ENCODE results near the gene NR3C2.

Gene NR3C2

DNA sequence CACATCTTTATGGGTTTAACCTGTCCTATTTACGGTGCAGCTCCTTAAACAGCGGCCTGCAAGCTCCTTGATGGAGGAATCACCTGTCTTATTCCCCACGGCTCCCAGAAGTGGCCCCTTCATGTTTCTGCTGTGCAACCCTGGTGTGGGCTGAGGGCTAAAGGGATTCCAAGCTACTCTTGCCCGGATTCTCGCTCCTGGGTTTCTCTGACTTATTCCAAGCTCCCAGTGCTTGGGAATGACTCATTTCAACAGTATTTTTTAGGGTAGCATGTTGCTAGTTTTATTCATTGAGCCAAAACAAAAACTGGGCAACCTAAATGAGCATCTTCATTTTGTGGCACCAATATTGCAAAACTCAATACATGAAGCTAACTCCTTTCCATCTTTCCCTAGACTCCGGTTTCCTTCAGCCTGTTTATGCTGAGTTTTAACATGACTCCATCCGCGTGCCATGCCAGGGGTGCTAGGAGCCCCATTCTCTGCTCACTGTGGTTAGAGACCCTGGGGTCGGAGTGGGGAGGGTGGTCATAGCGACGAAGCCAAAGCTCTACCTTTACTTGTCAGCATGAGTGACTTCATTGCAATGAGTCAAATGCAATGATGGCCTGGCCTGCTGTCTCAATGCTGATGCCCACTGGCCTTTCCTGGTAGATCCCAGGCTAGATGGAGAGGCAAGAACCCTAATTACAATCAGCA, 349.7 kb downstream of the NR3C2 start:
- Histone ChIP-seq H3K36me3 (ENCODE audit: low read length) (no peaks in the 10 kb centered on the region), H3K9me3 (ENCODE audit: insufficient read depth, low read length) (no peaks in the 10 kb centered on the region), H3F3A (ENCODE audit: insufficient read depth) (no peaks in the 10 kb centered on the region), H2AFZ (ENCODE audit: low read depth, low read length, severe bottlenecking) (no peak overlapping the region), H3K4me2 (ENCODE audit: low read depth, low read length, poor library complexity, severe bottlenecking) (no peak overlapping the region), H3K9me2 (replicated peaks; ENCODE audit: insufficient read depth, low read length) (no peaks in the 10 kb centered on the region), H3K4me3 (ENCODE audit: insufficient read depth, low read length, poor library complexity, severe bottlenecking) (no peak overlapping the region), H4K20me1 (ENCODE audit: low read depth, low read length) (no peaks in the 10 kb centered on the region), H3K79me2 (ENCODE audit: insufficient read depth, low read length) (no peaks in the 10 kb centered on the region), H3K9ac (ENCODE audit: low read length) (no peak overlapping the region), H3K27ac (ENCODE audit: low read depth, low read length) (no peak overlapping the region), H3K27me3 (ENCODE audit: low read length) (no peaks in the 10 kb centered on the region)
- TF ChIP-seq EZH2phosphoT487 (conservative IDR thresholded peaks at IDR 0.05; ENCODE audit: low read length) (no peak), CTCF (IDR thresholded peaks at IDR 0.05; ENCODE audit: insufficient read depth, low read length, poor library complexity, severe bottlenecking) (no peak)

GRCh38 chr4:148091896-148092295, 350.3 kb downstream of the NR3C2 start:
- Histone ChIP-seq H3K79me2 (ENCODE audit: insufficient read depth, low read length) (no peaks in the 10 kb centered on the region), H2AFZ (ENCODE audit: low read depth, low read length, severe bottlenecking) (no peak overlapping the region), H3K9me3 (ENCODE audit: insufficient read depth, low read length) (no peaks in the 10 kb centered on the region), H3K9ac (ENCODE audit: low read length) (no peak overlapping the region), H3K4me2 (ENCODE audit: low read depth, low read length, poor library complexity, severe bottlenecking) (no peak overlapping the region), H3K36me3 (ENCODE audit: low read length) (no peaks in the 10 kb centered on the region), H3K4me3 (ENCODE audit: insufficient read depth, low read length, poor library complexity, severe bottlenecking) (no peak overlapping the region), H3K27ac (ENCODE audit: low read depth, low read length) (no peak overlapping the region), H3K27me3 (ENCODE audit: low read length) (no peaks in the 10 kb centered on the region), H3K9me2 (replicated peaks; ENCODE audit: insufficient read depth, low read length) (no peaks in the 10 kb centered on the region), H3F3A (ENCODE audit: insufficient read depth) (no peaks in the 10 kb centered on the region), H4K20me1 (ENCODE audit: low read depth, low read length) (no peaks in the 10 kb centered on the region)
- TF ChIP-seq EZH2phosphoT487 (conservative IDR thresholded peaks at IDR 0.05; ENCODE audit: low read length) (no peak), CTCF (IDR thresholded peaks at IDR 0.05; ENCODE audit: insufficient read depth, low read length, poor library complexity, severe bottlenecking) (no peak)

- H3K4me3 ChIP-seq (ENCODE audit: insufficient read depth, low read length, poor library complexity, severe bottlenecking): no peak overlapping the region
- H3K36me3 ChIP-seq (ENCODE audit: low read length): no peaks in the 10 kb centered on the region
- no peak for TF ChIP-seq CTCF (IDR thresholded peaks at IDR 0.05; ENCODE audit: insufficient read depth, low read length, poor library complexity, severe bottlenecking)
- TF ChIP-seq EZH2phosphoT487 (conservative IDR thresholded peaks at IDR 0.05; ENCODE audit: low read length): no peak
- no peaks in the 10 kb centered on the region for H3K9me3 ChIP-seq (ENCODE audit: insufficient read depth, low read length)
- H2AFZ ChIP-seq (ENCODE audit: low read depth, low read length, severe bottlenecking): no peak overlapping the region
- no peaks in the 10 kb centered on the region for H4K20me1 ChIP-seq (ENCODE audit: low read depth, low read length)
- no peaks in the 10 kb centered on the region for H3K79me2 ChIP-seq (ENCODE audit: insufficient read depth, low read length)
- H3K27me3 ChIP-seq (ENCODE audit: low read length): no peaks in the 10 kb centered on the region
- H3K4me2 ChIP-seq (ENCODE audit: low read depth, low read length, poor library complexity, severe bottlenecking): no peak overlapping the region
- no peaks in the 10 kb centered on the region for H3K9me2 ChIP-seq (replicated peaks; ENCODE audit: insufficient read depth, low read length)
- no peak overlapping the region for H3K27ac ChIP-seq (ENCODE audit: low read depth, low read length)
- no peaks in the 10 kb centered on the region for H3F3A ChIP-seq (ENCODE audit: insufficient read depth)
- H3K9ac ChIP-seq (ENCODE audit: low read length): no peak overlapping the region
Observed at GRCh38 chr4:148090503-148091476, 351.4 kb downstream of the NR3C2 start.
